ENCODE data around the gene CNTFR.

CNTFR gene

GRCh38 chr9:34572628-34573027 is 16.9 kb downstream of the CNTFR start:
- no peak for DNase-seq (ENCODE audit: low spot score)

GRCh38 chr9:34572092-34572491 is 17.4 kb downstream of the CNTFR start:
- no peak for DNase-seq (ENCODE audit: low spot score)

- no peak for DNase-seq (ENCODE audit: low spot score)
Observed at GRCh38 chr9:34571481-34571810, 18.1 kb downstream of the CNTFR start.

- DNase-seq (ENCODE audit: low spot score), result no peak
Observed at GRCh38 chr9:34570809-34571480, 18.6 kb downstream of the CNTFR start.

GRCh38 chr9:34570376-34570775 is 19.1 kb downstream of the CNTFR start:
- DNase-seq (ENCODE audit: low spot score), result no peak

GRCh38 chr9:34568774-34569173 is 20.8 kb downstream of the CNTFR start:
- DNase-seq (ENCODE audit: low spot score), result no peak

- DNase-seq (ENCODE audit: low spot score), result no peak
Observed at GRCh38 chr9:34568133-34568532, 21.4 kb downstream of the CNTFR start.

- no peak for DNase-seq (ENCODE audit: low spot score)
Observed at GRCh38 chr9:34566972-34567371, 22.6 kb downstream of the CNTFR start.

- DNase-seq (ENCODE audit: low spot score), result no peak
Observed at GRCh38 chr9:34566322-34566721, 23.2 kb downstream of the CNTFR start.

GRCh38 chr9:34565856-34566255 is 23.7 kb downstream of the CNTFR start:
- DNase-seq (ENCODE audit: low spot score), result no peak

GRCh38 chr9:34564617-34565016 is 24.9 kb downstream of the CNTFR start:
- DNase-seq (ENCODE audit: low spot score), result no peak

GRCh38 chr9:34563262-34563661 is 26.3 kb downstream of the CNTFR start:
- no peak for DNase-seq (ENCODE audit: low spot score)

GRCh38 chr9:34562135-34562745 is 27.3 kb downstream of the CNTFR start:
- DNase-seq (ENCODE audit: low spot score), result no peak

- DNase-seq (ENCODE audit: low spot score), result no peak
Observed at GRCh38 chr9:34560599-34561214, 28.8 kb downstream of the CNTFR start.

- DNase-seq (ENCODE audit: low spot score), result no peak
Observed at GRCh38 chr9:34559624-34560455, 29.7 kb downstream of the CNTFR start.

- DNase-seq (ENCODE audit: low spot score), result no peak
Observed at GRCh38 chr9:34558919-34559623, 30.5 kb downstream of the CNTFR start.

- no peak for DNase-seq (ENCODE audit: low spot score)
Observed at GRCh38 chr9:34558364-34558763, 31.2 kb downstream of the CNTFR start.

GRCh38 chr9:34557426-34558321 is 31.9 kb downstream of the CNTFR start:
- no peak for DNase-seq (ENCODE audit: low spot score)

- DNase-seq (ENCODE audit: low spot score), result no peak
Observed at GRCh38 chr9:34556949-34557348, 32.6 kb downstream of the CNTFR start.

- no peak for DNase-seq (ENCODE audit: low spot score)
Observed at GRCh38 chr9:34555936-34556525, 33.5 kb downstream of the CNTFR start.

- DNase-seq (ENCODE audit: low spot score), result no peak
Observed at GRCh38 chr9:34555500-34555899, 34.0 kb downstream of the CNTFR start.

Data from putamen (tissue), 1 donor.